PFSK-1 (cell line): ENCODE measurements around the gene AOAH.

Experiments
- FOXP2 ChIP-seq: optimal IDR thresholded peaks from 2 replicates; pipeline ENCODE3; 2011; ENCODE audit warnings: borderline replicate concordance, control low read depth, inconsistent platforms; ENCODE audit not compliant: insufficient read depth; ENCODE audit errors: extremely low read length, extremely low read depth
- POLR2AphosphoS5 ChIP-seq: IDR thresholded peaks from 2 replicates; pipeline ENCODE4 v1.6.1; 2012; ENCODE audit warnings: low read depth, mild to moderate bottlenecking, control low read depth, low read length, moderate library complexity
- REST ChIP-seq, 2 experiments: IDR thresholded peaks; 2 replicates each; pipeline versions ENCODE4 v1.6.1 to v1.8.0; 2011 to 2012; ENCODE audit warnings: low read depth in 2 of 2, low read length in 2 of 2, control low read depth in 1 of 2, inconsistent platforms in 1 of 2, mild to moderate bottlenecking in 1 of 2, moderate library complexity in 1 of 2; ENCODE audit not compliant: insufficient read depth in 1 of 2
- SIN3A ChIP-seq: IDR thresholded peaks from 2 replicates; pipeline ENCODE4 v1.6.1; 2012; ENCODE audit warnings: mild to moderate bottlenecking, low read length, moderate library complexity, borderline replicate concordance; ENCODE audit not compliant: insufficient read depth
- TAF1 ChIP-seq: IDR thresholded peaks from 2 replicates; pipeline ENCODE4 v1.6.1; 2012; ENCODE audit warnings: low read length, control low read depth, borderline replicate concordance; ENCODE audit not compliant: insufficient read depth

GRCh38 chr7:36667007-36667745 lies 57.1 kb downstream of the AOAH start:
- no peak for TF ChIP-seq TAF1
- TF ChIP-seq POLR2AphosphoS5: no peak
- TF ChIP-seq SIN3A: no peak
- TF ChIP-seq REST (IDR thresholded peaks at IDR 0.05; ENCODE audit: insufficient read depth in 1 of 2, low read depth in 2 of 2, low read length in 2 of 2): no peak
- no peak for TF ChIP-seq FOXP2
